ENCODE measurements around the gene PPP6R3.

DNA sequence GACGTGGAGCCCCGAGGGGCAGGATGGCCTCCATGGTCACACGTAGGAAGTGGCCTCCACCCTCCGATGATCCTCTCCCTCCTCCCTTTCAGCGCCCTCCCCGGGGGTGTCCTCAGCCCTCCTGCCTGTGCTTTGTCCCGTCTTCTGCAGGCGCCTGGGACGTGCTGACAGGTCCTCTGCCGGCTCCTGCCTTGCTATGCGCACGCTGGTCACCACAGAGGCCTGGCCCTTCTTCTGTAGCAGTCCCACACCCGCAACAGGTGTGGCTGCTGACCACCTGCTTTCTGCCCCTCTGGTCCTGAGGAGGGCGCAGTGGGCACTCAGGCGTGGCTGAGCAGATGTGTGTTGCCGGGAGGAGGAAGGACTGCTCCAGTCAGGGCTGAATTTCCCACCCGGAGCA lies 27.7 kb upstream of the PPP6R3 start:
- TF ChIP-seq, protein P1, sequence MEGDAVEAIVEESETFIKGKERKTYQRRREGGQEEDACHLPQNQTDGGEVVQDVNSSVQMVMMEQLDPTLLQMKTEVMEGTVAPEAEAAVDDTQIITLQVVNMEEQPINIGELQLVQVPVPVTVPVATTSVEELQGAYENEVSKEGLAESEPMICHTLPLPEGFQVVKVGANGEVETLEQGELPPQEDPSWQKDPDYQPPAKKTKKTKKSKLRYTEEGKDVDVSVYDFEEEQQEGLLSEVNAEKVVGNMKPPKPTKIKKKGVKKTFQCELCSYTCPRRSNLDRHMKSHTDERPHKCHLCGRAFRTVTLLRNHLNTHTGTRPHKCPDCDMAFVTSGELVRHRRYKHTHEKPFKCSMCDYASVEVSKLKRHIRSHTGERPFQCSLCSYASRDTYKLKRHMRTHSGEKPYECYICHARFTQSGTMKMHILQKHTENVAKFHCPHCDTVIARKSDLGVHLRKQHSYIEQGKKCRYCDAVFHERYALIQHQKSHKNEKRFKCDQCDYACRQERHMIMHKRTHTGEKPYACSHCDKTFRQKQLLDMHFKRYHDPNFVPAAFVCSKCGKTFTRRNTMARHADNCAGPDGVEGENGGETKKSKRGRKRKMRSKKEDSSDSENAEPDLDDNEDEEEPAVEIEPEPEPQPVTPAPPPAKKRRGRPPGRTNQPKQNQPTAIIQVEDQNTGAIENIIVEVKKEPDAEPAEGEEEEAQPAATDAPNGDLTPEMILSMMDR (IDR thresholded peaks at IDR 0.05): no peak
- TF ChIP-seq, protein P2, sequence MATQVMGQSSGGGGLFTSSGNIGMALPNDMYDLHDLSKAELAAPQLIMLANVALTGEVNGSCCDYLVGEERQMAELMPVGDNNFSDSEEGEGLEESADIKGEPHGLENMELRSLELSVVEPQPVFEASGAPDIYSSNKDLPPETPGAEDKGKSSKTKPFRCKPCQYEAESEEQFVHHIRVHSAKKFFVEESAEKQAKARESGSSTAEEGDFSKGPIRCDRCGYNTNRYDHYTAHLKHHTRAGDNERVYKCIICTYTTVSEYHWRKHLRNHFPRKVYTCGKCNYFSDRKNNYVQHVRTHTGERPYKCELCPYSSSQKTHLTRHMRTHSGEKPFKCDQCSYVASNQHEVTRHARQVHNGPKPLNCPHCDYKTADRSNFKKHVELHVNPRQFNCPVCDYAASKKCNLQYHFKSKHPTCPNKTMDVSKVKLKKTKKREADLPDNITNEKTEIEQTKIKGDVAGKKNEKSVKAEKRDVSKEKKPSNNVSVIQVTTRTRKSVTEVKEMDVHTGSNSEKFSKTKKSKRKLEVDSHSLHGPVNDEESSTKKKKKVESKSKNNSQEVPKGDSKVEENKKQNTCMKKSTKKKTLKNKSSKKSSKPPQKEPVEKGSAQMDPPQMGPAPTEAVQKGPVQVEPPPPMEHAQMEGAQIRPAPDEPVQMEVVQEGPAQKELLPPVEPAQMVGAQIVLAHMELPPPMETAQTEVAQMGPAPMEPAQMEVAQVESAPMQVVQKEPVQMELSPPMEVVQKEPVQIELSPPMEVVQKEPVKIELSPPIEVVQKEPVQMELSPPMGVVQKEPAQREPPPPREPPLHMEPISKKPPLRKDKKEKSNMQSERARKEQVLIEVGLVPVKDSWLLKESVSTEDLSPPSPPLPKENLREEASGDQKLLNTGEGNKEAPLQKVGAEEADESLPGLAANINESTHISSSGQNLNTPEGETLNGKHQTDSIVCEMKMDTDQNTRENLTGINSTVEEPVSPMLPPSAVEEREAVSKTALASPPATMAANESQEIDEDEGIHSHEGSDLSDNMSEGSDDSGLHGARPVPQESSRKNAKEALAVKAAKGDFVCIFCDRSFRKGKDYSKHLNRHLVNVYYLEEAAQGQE (IDR thresholded peaks at IDR 0.05; ENCODE audit: low read depth, low read length): no peak
- TF ChIP-seq, protein P3, sequence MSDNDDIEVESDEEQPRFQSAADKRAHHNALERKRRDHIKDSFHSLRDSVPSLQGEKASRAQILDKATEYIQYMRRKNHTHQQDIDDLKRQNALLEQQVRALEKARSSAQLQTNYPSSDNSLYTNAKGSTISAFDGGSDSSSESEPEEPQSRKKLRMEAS (IDR thresholded peaks at IDR 0.05; ENCODE audit: low read depth): no peak
- no peak for TF ChIP-seq TEAD4 (IDR thresholded peaks at IDR 0.05; ENCODE audit: borderline replicate concordance, insufficient read depth)

Measured in SK-N-SH (cell line).